D721Med (cell line): ENCODE measurements around the gene ZNF628.

Experiments used
- DNase-seq: peaks from one replicate; pipeline ENCODE4 v3.0.0; 2011; ENCODE audit warnings: low spot score; ENCODE audit not compliant: insufficient read length
- FAIRE-seq: peaks from 2 replicates; lab custom pipeline; 2011; peaks lifted over from hg19 to GRCh38; lab: Jason Lieb, UNC
- CTCF ChIP-seq: IDR thresholded peaks from 2 replicates; pipeline ENCODE4 v1.5.1; 2012; ENCODE audit warnings: mild to moderate bottlenecking, control low read depth; ENCODE audit not compliant: insufficient read depth; ENCODE audit errors: missing control alignments

ZNF628 gene

GRCh38 chr19:55474269-55475265 is 1.9 kb upstream of the ZNF628 start:
- DNase-seq = no peak
- no peak for TF ChIP-seq CTCF
- no peak for FAIRE-seq

DNA sequence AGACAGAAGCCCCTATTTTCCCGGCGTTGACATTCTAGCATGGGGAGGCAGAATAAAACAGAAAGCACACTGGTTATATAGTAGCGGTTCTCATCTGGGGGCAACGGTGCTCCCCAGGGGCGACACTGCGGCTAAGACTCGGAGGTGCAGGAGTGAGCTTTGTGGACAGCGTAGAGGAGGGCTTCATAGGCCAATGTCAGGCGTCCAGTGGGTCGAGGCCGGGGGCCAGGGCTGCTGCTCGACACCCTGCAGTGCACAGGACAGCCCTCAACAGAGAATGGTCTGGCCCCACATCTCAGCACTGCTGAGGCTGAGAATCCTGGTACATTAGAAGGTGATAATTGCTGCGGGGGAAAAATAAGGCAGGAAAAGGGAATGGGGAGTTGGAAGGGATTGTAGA is 1.5 kb downstream of the ZNF628 start:
- no peak for TF ChIP-seq CTCF
- DNase-seq (no peak), FAIRE-seq (no peak)

- no peak for TF ChIP-seq CTCF
- no peak for FAIRE-seq
Observed at GRCh38 chr19:55478364-55478763, 1.9 kb downstream of the ZNF628 start.

GRCh38 chr19:55479045-55479444 is 2.6 kb downstream of the ZNF628 start:
- no peak for TF ChIP-seq CTCF
- DNase-seq (no peak), FAIRE-seq (no peak)

More at GRCh38 chr19:55478364-55478763, 1.9 kb downstream of the ZNF628 start:
- no peak for DNase-seq

- FAIRE-seq = no peak
- no peak for TF ChIP-seq CTCF
- DNase-seq = no peak
Observed at GRCh38 chr19:55479451-55480230, 3.2 kb downstream of the ZNF628 start.

DNA sequence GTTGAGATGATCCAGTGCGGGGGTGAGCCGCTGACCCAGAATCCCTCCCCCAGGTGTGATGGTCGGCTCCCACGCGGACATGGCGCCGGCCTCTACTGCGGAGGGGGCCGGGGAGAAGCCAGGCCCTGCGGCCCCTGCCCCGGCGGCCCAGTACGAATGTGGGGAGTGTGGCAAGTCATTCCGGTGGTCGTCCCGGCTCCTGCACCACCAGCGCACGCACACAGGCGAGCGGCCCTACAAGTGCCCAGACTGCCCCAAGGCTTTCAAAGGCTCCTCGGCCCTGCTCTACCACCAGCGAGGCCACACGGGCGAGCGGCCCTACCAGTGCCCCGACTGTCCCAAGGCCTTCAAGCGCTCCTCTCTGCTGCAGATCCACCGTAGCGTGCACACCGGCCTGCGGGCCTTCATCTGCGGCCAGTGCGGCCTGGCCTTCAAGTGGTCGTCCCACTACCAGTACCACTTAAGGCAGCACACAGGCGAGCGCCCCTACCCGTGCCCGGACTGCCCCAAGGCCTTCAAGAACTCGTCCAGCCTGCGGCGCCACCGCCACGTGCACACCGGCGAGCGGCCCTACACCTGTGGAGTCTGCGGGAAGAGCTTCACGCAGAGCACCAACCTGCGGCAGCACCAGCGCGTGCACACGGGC is 4.9 kb downstream of the ZNF628 start:
- TF ChIP-seq CTCF = no peak
- FAIRE-seq (no peak), DNase-seq (no peak)
